GM23338 (cell line): Measurements from ENCODE around the gene KCNH8. TPM values are rescaled to one million over a fixed set of nuclear protein-coding genes. Genes with fewer than 3 reads are reported as not detected.

Experiments
- ATAC-seq: fragments of 200-7000 bp; cut with Tn5 transposase; 3 replicates; pipeline ENCODE4 v1.9.1; 2020
- DNase-seq: peaks from one replicate; pipeline ENCODE4 v3.0.0-alpha.2; 2015; ENCODE audit warnings: low spot score
- H2AFZ ChIP-seq: fragments of 200-600 bp; sonication (generic); 2 replicates; pipeline ENCODE4 v1.8.0; 2016; ENCODE audit warnings: antibody characterized with exemption, mild to moderate bottlenecking, moderate library complexity
- H3F3A ChIP-seq: fragments of 200-600 bp; sonication (generic); replicated peaks from 2 replicates; pipeline ENCODE4 v1.8.0; 2017; ENCODE audit warnings: antibody characterized with exemption, mixed run types, low read depth
- H3K27ac ChIP-seq: fragments of 200-600 bp; sonication (generic); 2 replicates; pipeline ENCODE4 v1.6.1; 2016; ENCODE audit warnings: low read depth
- H3K27me3 ChIP-seq: fragments of 200-600 bp; sonication (generic); 2 replicates; pipeline ENCODE4 v1.8.0; 2016; ENCODE audit warnings: mild to moderate bottlenecking, mixed run types, moderate library complexity; ENCODE audit not compliant: insufficient read depth
- H3K36me3 ChIP-seq: fragments of 200-600 bp; sonication (generic); 2 replicates; pipeline ENCODE4 v1.8.0; 2016; ENCODE audit warnings: mild to moderate bottlenecking; ENCODE audit not compliant: insufficient read depth
- H3K4me1 ChIP-seq: fragments of 200-600 bp; sonication (generic); 2 replicates; pipeline ENCODE4 v1.8.0; 2016; ENCODE audit warnings: mild to moderate bottlenecking, moderate library complexity; ENCODE audit not compliant: insufficient read depth
- H3K4me2 ChIP-seq: fragments of 200-600 bp; sonication (generic); 2 replicates; pipeline ENCODE4 v1.7.1; 2017; ENCODE audit warnings: mixed run types
- H3K4me3 ChIP-seq: fragments of 200-600 bp; sonication (generic); 2 replicates; pipeline ENCODE4 v1.6.1; 2016; ENCODE audit warnings: mixed run types
- H3K79me2 ChIP-seq: fragments of 200-600 bp; sonication (generic); replicated peaks from 2 replicates; pipeline ENCODE4 v1.8.0; 2017; ENCODE audit warnings: mild to moderate bottlenecking; ENCODE audit not compliant: insufficient read depth
- H3K9me2 ChIP-seq: fragments of 200-600 bp; sonication (generic); 2 replicates; pipeline ENCODE4 v1.8.0; 2017; ENCODE audit not compliant: insufficient read depth
- H4K20me1 ChIP-seq: fragments of 200-600 bp; sonication (generic); replicated peaks from 2 replicates; pipeline ENCODE4 v1.8.0; 2017; ENCODE audit warnings: mild to moderate bottlenecking; ENCODE audit not compliant: insufficient read depth
- H3K27ac Mint-ChIP-seq: 2 replicates; pipeline ENCODE4 v1.8.0; 2020; ENCODE audit warnings: inconsistent platforms, mild to moderate bottlenecking, moderate library complexity, mixed read lengths
- H3K27me3 Mint-ChIP-seq: 3 replicates; pipeline ENCODE4 v1.8.0; 2022; ENCODE audit warnings: low read depth, mild to moderate bottlenecking, moderate library complexity, mixed read lengths, inconsistent platforms; ENCODE audit not compliant: insufficient read depth, poor library complexity
- H3K36me3 Mint-ChIP-seq: 3 replicates; pipeline ENCODE4 v1.8.0; 2021; ENCODE audit warnings: low read depth, mild to moderate bottlenecking, inconsistent platforms, moderate library complexity, mixed read lengths
- H3K4me1 Mint-ChIP-seq: 3 replicates; pipeline ENCODE4 v1.8.0; 2020; ENCODE audit warnings: mild to moderate bottlenecking, inconsistent platforms, mixed read lengths
- H3K4me3 Mint-ChIP-seq: 3 replicates; pipeline ENCODE4 v1.8.0; 2021; ENCODE audit warnings: moderate library complexity, mild to moderate bottlenecking, inconsistent platforms, mixed read lengths
- H3K9me3 Mint-ChIP-seq: 3 replicates; pipeline ENCODE4 v1.8.0; 2020; ENCODE audit warnings: moderate library complexity, mild to moderate bottlenecking, inconsistent platforms, mixed read lengths
- CREB1 ChIP-seq: fragments of 250-450 bp; sonication (Bioruptor Pico); IDR thresholded peaks from 2 replicates; pipeline ENCODE4 v1.5.0; 2020; ENCODE audit warnings: low read depth, mild to moderate bottlenecking, moderate library complexity
- ETS1 ChIP-seq: IDR thresholded peaks from 2 replicates; pipeline ENCODE4 v1.6.1; 2016; ENCODE audit warnings: antibody characterized with exemption
- EZH2 ChIP-seq: fragments of 200-600 bp; sonication (generic); IDR thresholded peaks from one replicate; pipeline ENCODE4 v1.8.0; 2017; ENCODE audit warnings: antibody characterized with exemption, mild to moderate bottlenecking, low read depth; ENCODE audit not compliant: unreplicated experiment
- EZH2phosphoT487 ChIP-seq: fragments of 200-600 bp; sonication (generic); IDR thresholded peaks from one replicate; pipeline ENCODE4 v1.8.1; 2018; ENCODE audit warnings: antibody characterized with exemption; ENCODE audit not compliant: unreplicated experiment
- JUNB ChIP-seq: IDR thresholded peaks from one replicate; pipeline ENCODE4 v1.6.1; 2016; ENCODE audit warnings: antibody characterized with exemption; ENCODE audit not compliant: unreplicated experiment
- NANOG ChIP-seq: IDR thresholded peaks from 2 replicates; pipeline ENCODE4 v1.6.1; 2016; ENCODE audit warnings: antibody characterized with exemption, borderline replicate concordance
- POLR2AphosphoS5 ChIP-seq: IDR thresholded peaks from 2 replicates; pipeline ENCODE4 v1.6.1; 2016; ENCODE audit warnings: antibody characterized with exemption, low read depth
- STAT1 ChIP-seq: IDR thresholded peaks from one replicate; pipeline ENCODE4 v1.6.1; 2016; ENCODE audit warnings: antibody characterized with exemption; ENCODE audit not compliant: unreplicated experiment
- ZNF114 ChIP-seq: fragments of 250-450 bp; sonication (Bioruptor Pico); IDR thresholded peaks from 2 replicates; pipeline ENCODE4 v1.5.0; 2020; ENCODE audit warnings: mild to moderate bottlenecking, moderate library complexity
- ZNF331 ChIP-seq: fragments of 250-450 bp; sonication (Bioruptor Pico); IDR thresholded peaks from 2 replicates; pipeline ENCODE4 v1.5.0; 2020; ENCODE audit warnings: low read depth, mild to moderate bottlenecking, moderate library complexity
- polyA plus RNA-seq: library from polyadenylated mRNA; unstranded; fragments of >200 nt; fragmentation: Nextera tagmentation; extraction: Ambion mirVana; gene quantifications from 2 replicates; pipeline ENCODE4 v1.2.1, GENCODE V29; 2016
- total RNA-seq: library from RNA; depleted of rRNA; stranded (reverse); fragments of >200 nt; shearing (Covaris generic); gene quantifications from 2 replicates; pipeline ENCODE4 v1.2.3, GENCODE V29; 2014
- TF ChIP-seq, protein P1 (sequence below): fragments of 250-450 bp; sonication (Bioruptor Pico); IDR thresholded peaks from 2 replicates; pipeline ENCODE4 v1.5.0; 2020; ENCODE audit warnings: mild to moderate bottlenecking, moderate library complexity
- TF ChIP-seq, protein P2 (sequence below): IDR thresholded peaks from one replicate; pipeline ENCODE4 v1.6.1; 2018; ENCODE audit warnings: antibody characterized with exemption; ENCODE audit not compliant: unreplicated experiment
- TF ChIP-seq, protein P3 (sequence below), 2 experiments: fragments of 200-600 bp in 1 of 2; sonication (generic) in 1 of 2; conservative IDR thresholded peaks; 2 replicates each; pipeline versions ENCODE4 v1.5.1 to v1.6.1; 2016 to 2017; ENCODE audit warnings: antibody characterized with exemption in 2 of 2, low read depth in 2 of 2, mild to moderate bottlenecking in 2 of 2, moderate library complexity in 1 of 2

Gene KCNH8
- total and polyA plus RNA-seq, 2 experiments from 2014 or later = 1.3 to 3.4 TPM

DNA sequence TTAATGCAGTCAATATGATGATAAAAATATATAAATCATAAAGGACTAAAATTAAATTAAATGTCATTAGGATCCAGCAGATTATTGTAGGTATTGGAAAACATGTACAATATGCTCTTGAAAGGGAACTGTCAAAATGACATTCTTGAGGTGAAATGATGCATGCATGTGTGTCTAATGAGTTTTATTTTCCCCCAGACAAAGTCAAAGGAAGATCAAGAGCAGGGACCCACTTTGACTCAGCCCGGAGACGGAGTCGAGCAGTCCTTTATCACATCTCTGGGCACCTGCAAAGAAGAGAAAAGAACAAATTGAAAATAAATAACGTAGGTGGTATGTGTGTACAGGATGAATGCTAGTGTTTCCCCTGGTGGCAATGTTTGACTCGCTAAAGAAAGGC lies 194.1 kb downstream of the KCNH8 start:
- ATAC-seq (no peak), DNase-seq (no peak)
- no peaks in the 10 kb centered on the region; the same call in 2 of the 3 replicates for H3K9me3 Mint-ChIP-seq
- Histone ChIP-seq H3K4me1 (peaks cover under 1% of the 10 kb centered on the region; the same call in 1 of the 2 replicates), H3K4me3 (no peak overlapping the region), H3K27ac (no peak overlapping the region), H3K27me3 (no peaks in the 10 kb centered on the region), H3K79me2 (no peaks in the 10 kb centered on the region), H4K20me1 (no peaks in the 10 kb centered on the region), H3K9me2 (no peaks in the 10 kb centered on the region), H3F3A (no peaks in the 10 kb centered on the region), H3K36me3 (no peaks in the 10 kb centered on the region), H2AFZ (no peak overlapping the region), H3K4me2 (no peak overlapping the region)
- H3K27me3 Mint-ChIP-seq = peaks cover 2% of the 10 kb centered on the region
- TF ChIP-seq NANOG (no peak), ETS1 (no peak), ZNF331 (CRISPR knock-in tag) (no peak), CREB1 (CRISPR knock-in tag) (no peak), ZNF114 (CRISPR knock-in tag) (no peak), STAT1 (no peak), POLR2AphosphoS5 (no peak), JUNB (no peak), EZH2 (no peak), EZH2phosphoT487 (no peak)
- TF ChIP-seq, protein P1, sequence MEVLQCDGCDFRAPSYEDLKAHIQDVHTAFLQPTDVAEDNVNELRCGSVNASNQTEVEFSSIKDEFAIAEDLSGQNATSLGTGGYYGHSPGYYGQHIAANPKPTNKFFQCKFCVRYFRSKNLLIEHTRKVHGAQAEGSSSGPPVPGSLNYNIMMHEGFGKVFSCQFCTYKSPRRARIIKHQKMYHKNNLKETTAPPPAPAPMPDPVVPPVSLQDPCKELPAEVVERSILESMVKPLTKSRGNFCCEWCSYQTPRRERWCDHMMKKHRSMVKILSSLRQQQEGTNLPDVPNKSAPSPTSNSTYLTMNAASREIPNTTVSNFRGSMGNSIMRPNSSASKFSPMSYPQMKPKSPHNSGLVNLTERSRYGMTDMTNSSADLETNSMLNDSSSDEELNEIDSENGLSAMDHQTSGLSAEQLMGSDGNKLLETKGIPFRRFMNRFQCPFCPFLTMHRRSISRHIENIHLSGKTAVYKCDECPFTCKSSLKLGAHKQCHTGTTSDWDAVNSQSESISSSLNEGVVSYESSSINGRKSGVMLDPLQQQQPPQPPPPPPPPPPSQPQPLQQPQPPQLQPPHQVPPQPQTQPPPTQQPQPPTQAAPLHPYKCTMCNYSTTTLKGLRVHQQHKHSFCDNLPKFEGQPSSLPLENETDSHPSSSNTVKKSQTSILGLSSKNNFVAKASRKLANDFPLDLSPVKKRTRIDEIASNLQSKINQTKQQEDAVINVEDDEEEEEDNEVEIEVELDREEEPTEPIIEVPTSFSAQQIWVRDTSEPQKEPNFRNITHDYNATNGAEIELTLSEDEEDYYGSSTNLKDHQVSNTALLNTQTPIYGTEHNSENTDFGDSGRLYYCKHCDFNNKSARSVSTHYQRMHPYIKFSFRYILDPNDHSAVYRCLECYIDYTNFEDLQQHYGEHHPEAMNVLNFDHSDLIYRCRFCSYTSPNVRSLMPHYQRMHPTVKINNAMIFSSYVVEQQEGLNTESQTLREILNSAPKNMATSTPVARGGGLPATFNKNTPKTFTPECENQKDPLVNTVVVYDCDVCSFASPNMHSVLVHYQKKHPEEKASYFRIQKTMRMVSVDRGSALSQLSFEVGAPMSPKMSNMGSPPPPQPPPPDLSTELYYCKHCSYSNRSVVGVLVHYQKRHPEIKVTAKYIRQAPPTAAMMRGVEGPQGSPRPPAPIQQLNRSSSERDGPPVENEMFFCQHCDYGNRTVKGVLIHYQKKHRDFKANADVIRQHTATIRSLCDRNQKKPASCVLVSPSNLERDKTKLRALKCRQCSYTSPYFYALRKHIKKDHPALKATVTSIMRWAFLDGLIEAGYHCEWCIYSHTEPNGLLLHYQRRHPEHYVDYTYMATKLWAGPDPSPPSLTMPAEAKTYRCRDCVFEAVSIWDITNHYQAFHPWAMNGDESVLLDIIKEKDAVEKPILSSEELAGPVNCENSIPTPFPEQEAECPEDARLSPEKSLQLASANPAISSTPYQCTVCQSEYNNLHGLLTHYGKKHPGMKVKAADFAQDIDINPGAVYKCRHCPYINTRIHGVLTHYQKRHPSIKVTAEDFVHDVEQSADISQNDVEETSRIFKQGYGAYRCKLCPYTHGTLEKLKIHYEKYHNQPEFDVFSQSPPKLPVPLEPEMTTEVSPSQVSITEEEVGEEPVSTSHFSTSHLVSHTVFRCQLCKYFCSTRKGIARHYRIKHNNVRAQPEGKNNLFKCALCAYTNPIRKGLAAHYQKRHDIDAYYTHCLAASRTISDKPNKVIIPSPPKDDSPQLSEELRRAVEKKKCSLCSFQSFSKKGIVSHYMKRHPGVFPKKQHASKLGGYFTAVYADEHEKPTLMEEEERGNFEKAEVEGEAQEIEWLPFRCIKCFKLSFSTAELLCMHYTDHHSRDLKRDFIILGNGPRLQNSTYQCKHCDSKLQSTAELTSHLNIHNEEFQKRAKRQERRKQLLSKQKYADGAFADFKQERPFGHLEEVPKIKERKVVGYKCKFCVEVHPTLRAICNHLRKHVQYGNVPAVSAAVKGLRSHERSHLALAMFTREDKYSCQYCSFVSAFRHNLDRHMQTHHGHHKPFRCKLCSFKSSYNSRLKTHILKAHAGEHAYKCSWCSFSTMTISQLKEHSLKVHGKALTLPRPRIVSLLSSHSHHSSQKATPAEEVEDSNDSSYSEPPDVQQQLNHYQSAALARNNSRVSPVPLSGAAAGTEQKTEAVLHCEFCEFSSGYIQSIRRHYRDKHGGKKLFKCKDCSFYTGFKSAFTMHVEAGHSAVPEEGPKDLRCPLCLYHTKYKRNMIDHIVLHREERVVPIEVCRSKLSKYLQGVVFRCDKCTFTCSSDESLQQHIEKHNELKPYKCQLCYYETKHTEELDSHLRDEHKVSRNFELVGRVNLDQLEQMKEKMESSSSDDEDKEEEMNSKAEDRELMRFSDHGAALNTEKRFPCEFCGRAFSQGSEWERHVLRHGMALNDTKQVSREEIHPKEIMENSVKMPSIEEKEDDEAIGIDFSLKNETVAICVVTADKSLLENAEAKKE = no peak
- TF ChIP-seq, protein P2, sequence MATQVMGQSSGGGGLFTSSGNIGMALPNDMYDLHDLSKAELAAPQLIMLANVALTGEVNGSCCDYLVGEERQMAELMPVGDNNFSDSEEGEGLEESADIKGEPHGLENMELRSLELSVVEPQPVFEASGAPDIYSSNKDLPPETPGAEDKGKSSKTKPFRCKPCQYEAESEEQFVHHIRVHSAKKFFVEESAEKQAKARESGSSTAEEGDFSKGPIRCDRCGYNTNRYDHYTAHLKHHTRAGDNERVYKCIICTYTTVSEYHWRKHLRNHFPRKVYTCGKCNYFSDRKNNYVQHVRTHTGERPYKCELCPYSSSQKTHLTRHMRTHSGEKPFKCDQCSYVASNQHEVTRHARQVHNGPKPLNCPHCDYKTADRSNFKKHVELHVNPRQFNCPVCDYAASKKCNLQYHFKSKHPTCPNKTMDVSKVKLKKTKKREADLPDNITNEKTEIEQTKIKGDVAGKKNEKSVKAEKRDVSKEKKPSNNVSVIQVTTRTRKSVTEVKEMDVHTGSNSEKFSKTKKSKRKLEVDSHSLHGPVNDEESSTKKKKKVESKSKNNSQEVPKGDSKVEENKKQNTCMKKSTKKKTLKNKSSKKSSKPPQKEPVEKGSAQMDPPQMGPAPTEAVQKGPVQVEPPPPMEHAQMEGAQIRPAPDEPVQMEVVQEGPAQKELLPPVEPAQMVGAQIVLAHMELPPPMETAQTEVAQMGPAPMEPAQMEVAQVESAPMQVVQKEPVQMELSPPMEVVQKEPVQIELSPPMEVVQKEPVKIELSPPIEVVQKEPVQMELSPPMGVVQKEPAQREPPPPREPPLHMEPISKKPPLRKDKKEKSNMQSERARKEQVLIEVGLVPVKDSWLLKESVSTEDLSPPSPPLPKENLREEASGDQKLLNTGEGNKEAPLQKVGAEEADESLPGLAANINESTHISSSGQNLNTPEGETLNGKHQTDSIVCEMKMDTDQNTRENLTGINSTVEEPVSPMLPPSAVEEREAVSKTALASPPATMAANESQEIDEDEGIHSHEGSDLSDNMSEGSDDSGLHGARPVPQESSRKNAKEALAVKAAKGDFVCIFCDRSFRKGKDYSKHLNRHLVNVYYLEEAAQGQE = no peak
- TF ChIP-seq, protein P3, sequence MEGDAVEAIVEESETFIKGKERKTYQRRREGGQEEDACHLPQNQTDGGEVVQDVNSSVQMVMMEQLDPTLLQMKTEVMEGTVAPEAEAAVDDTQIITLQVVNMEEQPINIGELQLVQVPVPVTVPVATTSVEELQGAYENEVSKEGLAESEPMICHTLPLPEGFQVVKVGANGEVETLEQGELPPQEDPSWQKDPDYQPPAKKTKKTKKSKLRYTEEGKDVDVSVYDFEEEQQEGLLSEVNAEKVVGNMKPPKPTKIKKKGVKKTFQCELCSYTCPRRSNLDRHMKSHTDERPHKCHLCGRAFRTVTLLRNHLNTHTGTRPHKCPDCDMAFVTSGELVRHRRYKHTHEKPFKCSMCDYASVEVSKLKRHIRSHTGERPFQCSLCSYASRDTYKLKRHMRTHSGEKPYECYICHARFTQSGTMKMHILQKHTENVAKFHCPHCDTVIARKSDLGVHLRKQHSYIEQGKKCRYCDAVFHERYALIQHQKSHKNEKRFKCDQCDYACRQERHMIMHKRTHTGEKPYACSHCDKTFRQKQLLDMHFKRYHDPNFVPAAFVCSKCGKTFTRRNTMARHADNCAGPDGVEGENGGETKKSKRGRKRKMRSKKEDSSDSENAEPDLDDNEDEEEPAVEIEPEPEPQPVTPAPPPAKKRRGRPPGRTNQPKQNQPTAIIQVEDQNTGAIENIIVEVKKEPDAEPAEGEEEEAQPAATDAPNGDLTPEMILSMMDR (conservative IDR thresholded peaks at IDR 0.05; ENCODE audit: low read depth in 2 of 2) = no peak
- no peak overlapping the region for H3K27ac Mint-ChIP-seq
- H3K36me3 Mint-ChIP-seq = no peaks in the 10 kb centered on the region
- peaks cover 4% of the 10 kb centered on the region; the same call in 2 of the 3 replicates for H3K4me1 Mint-ChIP-seq
- H3K4me3 Mint-ChIP-seq = no peak overlapping the region
